Measurements from ENCODE around the gene DTX1. TPM values are rescaled to one million over a fixed set of nuclear protein-coding genes. Genes with fewer than 3 reads are reported as not detected.

DTX1 gene
- total and polyA plus RNA-seq, 2 of the 13 experiments (the other 11 are each of a cell fraction or from before 2014, with no cell fraction given), result not detected

DNA sequence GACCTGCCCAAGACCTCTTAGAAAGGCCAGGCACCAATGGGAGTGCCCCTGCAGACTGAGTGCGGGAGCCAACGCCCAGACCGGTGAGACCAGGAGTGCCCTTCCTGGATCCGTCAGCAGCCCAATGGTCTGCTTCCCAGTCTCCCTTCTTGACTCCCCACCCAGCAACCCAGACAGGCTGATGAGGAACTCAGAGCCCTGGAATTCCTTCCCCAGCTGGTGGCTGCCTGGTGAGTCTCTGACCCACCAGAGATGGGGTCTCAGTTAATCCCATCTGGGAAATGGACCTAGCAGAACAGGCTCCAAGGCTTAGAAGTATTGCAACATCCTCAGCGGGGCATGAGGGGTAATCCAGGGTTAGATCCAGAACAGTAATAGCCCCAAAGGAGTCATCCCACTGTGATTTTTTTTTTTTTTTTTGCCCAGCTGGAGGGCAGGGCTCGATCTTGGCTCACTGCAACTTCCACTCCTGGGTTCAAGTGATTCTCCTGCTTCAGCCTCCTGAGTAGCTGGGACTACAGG lies 80.5 kb downstream of the DTX1 start:
- BruUV-seq (replicated peaks), result no TSS peak
- in situ Hi-C loops (cut with HindIII; ENCODE audit: extremely low pct_ligation_motif_present, low pct_unique_long_range_greater_than_20kb) (no loop called here), intact Hi-C loops (cut with micrococcal nuclease; ENCODE audit: unreplicated experiment) (no loop called here)
- 30% methylated on average over 6 of the region's 6 CpGs for WGBS (ENCODE audit: low lambda C conversion rate)
- no peaks in the 10 kb centered on the region for H3K36me3 ChIP-seq (replicated peaks in 1 of 2; ENCODE audit: control insufficient read depth in 1 of 2, insufficient read depth in 2 of 2, low read length in 2 of 2)
- FAIRE-seq (no peak), ATAC-seq (no peak), DNase-seq (ENCODE audit: low spot score) (no peak)
- H3K27me3 ChIP-seq (ENCODE audit: control insufficient read depth in 1 of 2, insufficient read depth in 2 of 2, low read length in 2 of 2), result peaks cover 1 to 2% of the 10 kb centered on the region in 2 experiments; a peak in 2 of 5 replicates
- peaks cover 5% of the 10 kb centered on the region for H3K4me1 ChIP-seq (ENCODE audit: insufficient read depth, low read length)
- H3K27ac ChIP-seq (ENCODE audit: extremely low read length, insufficient read depth, low read length), result no peak overlapping the region
- no peak overlapping the region for H2AFZ ChIP-seq (ENCODE audit: low read length)
- TF ChIP-seq, protein P1, sequence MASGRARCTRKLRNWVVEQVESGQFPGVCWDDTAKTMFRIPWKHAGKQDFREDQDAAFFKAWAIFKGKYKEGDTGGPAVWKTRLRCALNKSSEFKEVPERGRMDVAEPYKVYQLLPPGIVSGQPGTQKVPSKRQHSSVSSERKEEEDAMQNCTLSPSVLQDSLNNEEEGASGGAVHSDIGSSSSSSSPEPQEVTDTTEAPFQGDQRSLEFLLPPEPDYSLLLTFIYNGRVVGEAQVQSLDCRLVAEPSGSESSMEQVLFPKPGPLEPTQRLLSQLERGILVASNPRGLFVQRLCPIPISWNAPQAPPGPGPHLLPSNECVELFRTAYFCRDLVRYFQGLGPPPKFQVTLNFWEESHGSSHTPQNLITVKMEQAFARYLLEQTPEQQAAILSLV (CRISPR knock-in tag; IDR thresholded peaks at IDR 0.05; ENCODE audit: borderline replicate concordance), result no peak
- TF ChIP-seq BCLAF1 (IDR thresholded peaks at IDR 0.05) (no peak), ZSCAN29 (CRISPR knock-in tag; conservative IDR thresholded peaks at IDR 0.05) (no peak), HMGA1 (CRISPR knock-in tag; conservative IDR thresholded peaks at IDR 0.05) (no peak), HOXD1 (CRISPR knock-in tag; IDR thresholded peaks at IDR 0.05) (no peak), CEBPB (IDR thresholded peaks at IDR 0.05; ENCODE audit: borderline replicate concordance, low read depth, low read length) (peak; percentile 32; the same call in 1 of the 2 replicates), ZNF629 (CRISPR knock-in tag; conservative IDR thresholded peaks at IDR 0.05) (peak; percentile 49), ZFP1 (CRISPR knock-in tag; IDR thresholded peaks at IDR 0.05) (no peak)
- TF ChIP-seq, protein P2, sequence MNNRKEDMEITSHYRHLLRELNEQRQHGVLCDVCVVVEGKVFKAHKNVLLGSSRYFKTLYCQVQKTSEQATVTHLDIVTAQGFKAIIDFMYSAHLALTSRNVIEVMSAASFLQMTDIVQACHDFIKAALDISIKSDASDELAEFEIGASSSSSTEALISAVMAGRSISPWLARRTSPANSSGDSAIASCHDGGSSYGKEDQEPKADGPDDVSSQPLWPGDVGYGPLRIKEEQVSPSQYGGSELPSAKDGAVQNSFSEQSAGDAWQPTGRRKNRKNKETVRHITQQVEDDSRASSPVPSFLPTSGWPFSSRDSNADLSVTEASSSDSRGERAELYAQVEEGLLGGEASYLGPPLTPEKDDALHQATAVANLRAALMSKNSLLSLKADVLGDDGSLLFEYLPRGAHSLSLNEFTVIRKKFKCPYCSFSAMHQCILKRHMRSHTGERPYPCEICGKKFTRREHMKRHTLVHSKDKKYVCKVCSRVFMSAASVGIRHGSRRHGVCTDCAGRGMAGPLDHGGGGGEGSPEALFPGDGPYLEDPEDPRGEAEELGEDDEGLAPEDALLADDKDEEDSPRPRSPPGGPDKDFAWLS (CRISPR knock-in tag; IDR thresholded peaks at IDR 0.05; ENCODE audit: borderline replicate concordance), result no peak
- ChIA-PET CTCF (ENCODE audit: low intra/inter-chr PET ratio, low total read pairs) (no interaction called here), POLR2A (no interaction called here)
- H3K9ac ChIP-seq (ENCODE audit: insufficient read depth, low read depth, low read length), result no peak overlapping the region
- no peak overlapping the region for H3K4me3 ChIP-seq (replicated peaks in 1 of 3; ENCODE audit: insufficient read depth in 1 of 3, low read depth in 2 of 3, low read length in 3 of 3)
- no peaks in the 10 kb centered on the region for H3K9me3 ChIP-seq (ENCODE audit: low read length)
- no peaks in the 10 kb centered on the region for H3K79me2 ChIP-seq (ENCODE audit: insufficient read depth, low read length)
- H4K20me1 ChIP-seq (ENCODE audit: insufficient read depth, low read length), result no peaks in the 10 kb centered on the region
- no peak overlapping the region for H3K4me2 ChIP-seq (ENCODE audit: low read depth, low read length)

Data from HepG2 (cell line).